ENCODE data around the gene IGFLR1.

DNA sequence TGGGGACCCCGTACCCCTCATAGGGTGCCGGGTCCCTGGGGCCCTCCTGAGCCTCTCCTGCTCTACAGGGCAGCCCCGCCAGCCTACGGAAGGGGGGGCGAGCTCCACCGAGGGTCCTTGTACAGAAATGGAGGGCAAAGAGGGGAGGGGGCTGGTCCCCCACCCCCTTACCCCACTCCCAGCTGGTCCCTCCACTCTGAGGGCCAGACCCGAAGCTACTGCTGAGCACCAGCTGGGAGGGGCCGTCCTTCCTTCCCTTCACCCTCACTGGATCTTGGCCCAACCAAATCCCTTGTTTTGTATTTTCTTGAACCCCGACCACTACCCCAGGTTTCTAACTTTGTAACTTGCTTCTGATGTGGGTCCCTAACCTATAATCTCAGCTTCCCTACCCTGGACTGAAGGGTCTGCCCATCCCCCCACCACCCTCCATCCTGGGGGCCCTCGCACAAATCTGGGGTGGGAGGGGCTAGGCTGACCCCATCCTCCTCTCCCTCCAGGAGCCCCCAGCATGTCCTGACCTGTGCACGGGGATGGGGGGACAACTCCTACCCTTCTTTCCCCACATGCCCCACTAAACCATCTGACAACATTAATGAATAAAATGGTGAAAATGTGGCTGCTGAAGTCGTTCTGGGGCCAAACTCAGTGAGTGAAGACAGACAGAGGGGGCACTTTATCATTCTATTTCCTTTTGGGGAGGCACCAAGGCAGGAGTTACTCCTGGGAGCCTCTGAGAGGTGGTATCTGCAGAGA, 46.1 kb upstream of the IGFLR1 start:
- TF ChIP-seq CTCF (IDR thresholded peaks at IDR 0.05; ENCODE audit: low read length) (no peak), EZH2 (IDR thresholded peaks at IDR 0.05; ENCODE audit: borderline replicate concordance, low read length) (no peak)

All from OCI-LY1 (cell line).